Central memory CD8-positive, alpha-beta T cell (primary cell): Measurements from ENCODE around the gene PCF11.

Experiments
- ATAC-seq: fragments of 150-1000 bp; cut with Tn5 transposase; replicated peaks from 2 replicates; pipeline ENCODE4 v1.10.0; 2022; ENCODE audit warnings: mild to moderate bottlenecking, moderate FRiP score, moderate number of reproducible peaks; ENCODE audit not compliant: poor library complexity, severe bottlenecking; ENCODE audit errors: extremely low read depth
- DNase-seq, 2 donors: peaks; one replicate each; pipeline ENCODE4 v3.0.0; 2021; ENCODE audit warnings: low spot score in 2 of 2
- H3K27ac Mint-ChIP-seq: one replicate; pipeline ENCODE4 v1.8.0; 2022; ENCODE audit warnings: low read depth, mild to moderate bottlenecking, moderate library complexity, mixed read lengths
- H3K27me3 Mint-ChIP-seq: one replicate; pipeline ENCODE4 v1.8.0; 2022; ENCODE audit warnings: mixed read lengths
- H3K36me3 Mint-ChIP-seq: one replicate; pipeline ENCODE4 v1.8.0; 2022; ENCODE audit warnings: mild to moderate bottlenecking, moderate library complexity, mixed read lengths; ENCODE audit not compliant: insufficient read depth
- H3K4me1 Mint-ChIP-seq: one replicate; pipeline ENCODE4 v1.8.0; 2022; ENCODE audit warnings: mixed read lengths
- H3K4me3 Mint-ChIP-seq: one replicate; pipeline ENCODE4 v1.8.0; 2022; ENCODE audit warnings: mild to moderate bottlenecking, moderate library complexity, mixed read lengths
- H3K9me3 Mint-ChIP-seq: one replicate; pipeline ENCODE4 v1.8.0; 2022; ENCODE audit warnings: mixed read lengths

Gene PCF11

GRCh38 chr11:83156996-83157593 lies at the start of gene PCF11:
Gene PCF11 (plus strand): TSS chr11:83157131. CDS start chr11:83157440, 309 bp downstream.
- Mint-ChIP-seq H3K4me1 (peaks cover 30% of the 10 kb centered on the region), H3K36me3 (peaks cover 51% of the 10 kb centered on the region), H3K27me3 (no peaks in the 10 kb centered on the region), H3K27ac (peak within 1 kb of the TSS; percentile 98), H3K9me3 (no peaks in the 10 kb centered on the region), H3K4me3 (peak within 1 kb of the TSS; percentile 98)
- DNase-seq (no peak), ATAC-seq (peak; percentile 8)

GRCh38 chr11:83112886-83113285 lies 44.0 kb upstream of the PCF11 start:
- Mint-ChIP-seq H3K4me3 (no peak overlapping the region), H3K4me1 (peaks cover 15% of the 10 kb centered on the region), H3K27me3 (no peaks in the 10 kb centered on the region), H3K9me3 (no peaks in the 10 kb centered on the region), H3K36me3 (peaks cover 2% of the 10 kb centered on the region), H3K27ac (no peak overlapping the region)
- DNase-seq (no peak), ATAC-seq (no peak)

GRCh38 chr11:83115026-83115425 lies 41.9 kb upstream of the PCF11 start:
- Mint-ChIP-seq H3K9me3 (no peaks in the 10 kb centered on the region), H3K36me3 (no peaks in the 10 kb centered on the region), H3K4me1 (peaks cover 29% of the 10 kb centered on the region), H3K4me3 (no peak overlapping the region), H3K27ac (no peak overlapping the region), H3K27me3 (no peaks in the 10 kb centered on the region)
- DNase-seq (no peak), ATAC-seq (no peak)

- no peak for ATAC-seq
- H3K27ac Mint-ChIP-seq, result no peak overlapping the region
- H3K27me3 Mint-ChIP-seq, result no peaks in the 10 kb centered on the region
- peaks cover 29% of the 10 kb centered on the region for H3K4me1 Mint-ChIP-seq
- no peak for DNase-seq
- peak overlapping the region; percentile 23 for H3K4me3 Mint-ChIP-seq
- no peaks in the 10 kb centered on the region for H3K36me3 Mint-ChIP-seq
- H3K9me3 Mint-ChIP-seq, result no peaks in the 10 kb centered on the region
Observed at GRCh38 chr11:83115551-83115950, 41.4 kb upstream of the PCF11 start.

- peaks cover 29% of the 10 kb centered on the region for H3K4me1 Mint-ChIP-seq
- H3K27ac Mint-ChIP-seq, result no peak overlapping the region
- peak overlapping the region; percentile 72 for H3K4me3 Mint-ChIP-seq
- no peaks in the 10 kb centered on the region for H3K9me3 Mint-ChIP-seq
- no peaks in the 10 kb centered on the region for H3K36me3 Mint-ChIP-seq
- DNase-seq (no peak), ATAC-seq (no peak)
- H3K27me3 Mint-ChIP-seq, result no peaks in the 10 kb centered on the region
Observed at GRCh38 chr11:83116015-83116641, 40.8 kb upstream of the PCF11 start.

- Mint-ChIP-seq H3K27ac (peak overlapping the region; percentile 89), H3K4me1 (peaks cover 43% of the 10 kb centered on the region), H3K36me3 (no peaks in the 10 kb centered on the region), H3K9me3 (no peaks in the 10 kb centered on the region), H3K27me3 (no peaks in the 10 kb centered on the region), H3K4me3 (no peak overlapping the region)
- ATAC-seq (no peak), DNase-seq (no peak)
Observed at GRCh38 chr11:83118814-83119213, 38.1 kb upstream of the PCF11 start.

- peaks cover 43% of the 10 kb centered on the region for H3K4me1 Mint-ChIP-seq
- no peak overlapping the region for H3K4me3 Mint-ChIP-seq
- H3K27me3 Mint-ChIP-seq, result no peaks in the 10 kb centered on the region
- DNase-seq, result no peak
- no peaks in the 10 kb centered on the region for H3K36me3 Mint-ChIP-seq
- no peak for ATAC-seq
- H3K27ac Mint-ChIP-seq, result peak overlapping the region; percentile 89
- no peaks in the 10 kb centered on the region for H3K9me3 Mint-ChIP-seq
Observed at GRCh38 chr11:83119216-83119615, 37.7 kb upstream of the PCF11 start.

GRCh38 chr11:83120327-83120726 lies 36.6 kb upstream of the PCF11 start:
- ATAC-seq (no peak), DNase-seq (no peak)
- peak overlapping the region; percentile 57 for H3K27ac Mint-ChIP-seq
- H3K36me3 Mint-ChIP-seq, result no peaks in the 10 kb centered on the region
- H3K27me3 Mint-ChIP-seq, result no peaks in the 10 kb centered on the region
- H3K4me1 Mint-ChIP-seq, result peaks cover 34% of the 10 kb centered on the region
- H3K4me3 Mint-ChIP-seq, result no peak overlapping the region
- no peaks in the 10 kb centered on the region for H3K9me3 Mint-ChIP-seq

- Mint-ChIP-seq H3K9me3 (no peaks in the 10 kb centered on the region), H3K4me3 (no peak overlapping the region), H3K27me3 (no peaks in the 10 kb centered on the region), H3K4me1 (peaks cover 28% of the 10 kb centered on the region), H3K27ac (peak overlapping the region; percentile 62), H3K36me3 (no peaks in the 10 kb centered on the region)
- no peak for DNase-seq
- ATAC-seq, result no peak
Observed at GRCh38 chr11:83122050-83122449, 34.9 kb upstream of the PCF11 start.

GRCh38 chr11:83122766-83123165 lies 34.2 kb upstream of the PCF11 start:
- ATAC-seq, result no peak
- DNase-seq, result no peak
- H3K4me1 Mint-ChIP-seq, result peaks cover 28% of the 10 kb centered on the region
- no peaks in the 10 kb centered on the region for H3K9me3 Mint-ChIP-seq
- H3K27ac Mint-ChIP-seq, result peak overlapping the region; percentile 62
- no peaks in the 10 kb centered on the region for H3K36me3 Mint-ChIP-seq
- H3K27me3 Mint-ChIP-seq, result no peaks in the 10 kb centered on the region
- no peak overlapping the region for H3K4me3 Mint-ChIP-seq

- Mint-ChIP-seq H3K27ac (no peak overlapping the region), H3K36me3 (no peaks in the 10 kb centered on the region), H3K4me1 (peaks cover 13% of the 10 kb centered on the region), H3K4me3 (no peak overlapping the region), H3K27me3 (no peaks in the 10 kb centered on the region), H3K9me3 (no peaks in the 10 kb centered on the region)
- ATAC-seq (no peak), DNase-seq (no peak)
Observed at GRCh38 chr11:83124636-83125424, 32.1 kb upstream of the PCF11 start.

GRCh38 chr11:83125577-83125976 lies 31.4 kb upstream of the PCF11 start:
- ATAC-seq (no peak), DNase-seq (no peak)
- Mint-ChIP-seq H3K4me1 (peaks cover 13% of the 10 kb centered on the region), H3K27ac (no peak overlapping the region), H3K4me3 (no peak overlapping the region), H3K36me3 (no peaks in the 10 kb centered on the region), H3K9me3 (no peaks in the 10 kb centered on the region), H3K27me3 (no peaks in the 10 kb centered on the region)

- Mint-ChIP-seq H3K27ac (no peak overlapping the region), H3K9me3 (no peaks in the 10 kb centered on the region), H3K36me3 (no peaks in the 10 kb centered on the region), H3K27me3 (no peaks in the 10 kb centered on the region), H3K4me1 (peaks cover 7% of the 10 kb centered on the region), H3K4me3 (no peak overlapping the region)
- DNase-seq (no peak), ATAC-seq (no peak)
Observed at GRCh38 chr11:83127310-83127637, 29.7 kb upstream of the PCF11 start.
